HepG2 (cell line): ENCODE data around the gene NPHP3. TPM values are rescaled to one million over a fixed set of nuclear protein-coding genes. Genes with fewer than 3 reads are reported as not detected.

Experiments
- ATAC-seq: fragments of 200-7000 bp; cut with Tn5 transposase; 3 replicates; pipeline ENCODE4 v1.9.1; 2020; ENCODE audit warnings: mild to moderate bottlenecking, moderate library complexity
- BruUV-seq: library from RNA; stranded (reverse); fragments of 400-500 nt; replicated peaks from 2 replicates; lab custom pipeline; 2021; lab: Mats Ljungman, UMichigan
- CTCF ChIA-PET: fragments of 300-600 bp; formaldehyde crosslinking; extraction: SDS; loops from one replicate; lab custom pipeline; 2021; ENCODE audit warnings: low total read pairs, inconsistent platforms, low intra/inter-chr PET ratio; lab: Yijun Ruan, JAX
- POLR2A ChIA-PET: fragments of 350-600 bp; sonication (Branson Sonifier 250); formaldehyde crosslinking; loops from one replicate; lab custom pipeline; 2020; ENCODE audit warnings: antibody characterized with exemption, inconsistent platforms; lab: Yijun Ruan, JAX
- DNase-seq: peaks from one replicate; pipeline ENCODE4 v3.0.0-alpha.2; 2015; ENCODE audit warnings: low spot score
- FAIRE-seq: peaks from 3 replicates; lab custom pipeline; 2011; peaks lifted over from hg19 to GRCh38; lab: Jason Lieb, UNC
- H2AFZ ChIP-seq: one replicate; pipeline ENCODE4 v1.6.1; 2011; ENCODE audit warnings: low read length, inconsistent platforms
- H3K27ac ChIP-seq: fragments of 300-600 bp; 3 replicates; pipeline ENCODE4 v1.8.0; 2011; ENCODE audit warnings: mixed run types, mild to moderate bottlenecking, mixed read lengths, low read length, inconsistent platforms; ENCODE audit not compliant: insufficient read depth; ENCODE audit errors: extremely low read length
- H3K27me3 ChIP-seq, 2 experiments: fragments of 200-600 bp in 1 of 2; 2 replicates in 1 of 2; 3 replicates in 1 of 2; pipeline versions ENCODE4 v1.6.0 to v1.8.0; 2011; ENCODE audit warnings: low read length in 2 of 2, mild to moderate bottlenecking in 2 of 2, moderate library complexity in 2 of 2, inconsistent platforms in 1 of 2; ENCODE audit not compliant: insufficient read depth in 2 of 2, control insufficient read depth in 1 of 2
- H3K36me3 ChIP-seq, 2 experiments: fragments of 200-600 bp in 1 of 2; replicated peaks in 1 of 2; 2 replicates in 1 of 2; 3 replicates in 1 of 2; pipeline versions ENCODE4 v1.5.1 to v1.8.0; 2011; ENCODE audit warnings: low read length in 2 of 2, inconsistent platforms in 1 of 2; ENCODE audit not compliant: insufficient read depth in 2 of 2, control insufficient read depth in 1 of 2
- H3K4me1 ChIP-seq: 2 replicates; pipeline ENCODE4 v1.5.1; 2012; ENCODE audit warnings: low read length, inconsistent platforms; ENCODE audit not compliant: insufficient read depth
- H3K4me2 ChIP-seq: 2 replicates; pipeline ENCODE4 v1.6.0; 2011; ENCODE audit warnings: low read depth, low read length, inconsistent platforms
- H3K4me3 ChIP-seq, 3 experiments: fragments of 200-600 bp in 1 of 3; sonication (generic), shearing (Covaris generic) in 1 of 3; replicated peaks in 1 of 3; 2 replicates each; pipeline ENCODE4 v1.5.1; 2011 to 2016; ENCODE audit warnings: low read length in 3 of 3, inconsistent platforms in 2 of 3, low read depth in 2 of 3, mild to moderate bottlenecking in 2 of 3, control low read depth in 1 of 3, mixed read lengths in 1 of 3; ENCODE audit not compliant: insufficient read depth in 1 of 3
- H3K79me2 ChIP-seq: one replicate; pipeline ENCODE4 v1.6.1; 2011; ENCODE audit warnings: low read length, inconsistent platforms; ENCODE audit not compliant: insufficient read depth
- H3K9ac ChIP-seq: 2 replicates; pipeline ENCODE4 v1.6.0; 2011; ENCODE audit warnings: mild to moderate bottlenecking, low read depth, low read length, inconsistent platforms; ENCODE audit not compliant: insufficient read depth
- H3K9me3 ChIP-seq: 2 replicates; pipeline ENCODE4 v1.5.1; 2012; ENCODE audit warnings: mild to moderate bottlenecking, low read length
- H4K20me1 ChIP-seq: 2 replicates; pipeline ENCODE4 v1.6.0; 2011; ENCODE audit warnings: inconsistent platforms, mild to moderate bottlenecking, low read length, moderate library complexity; ENCODE audit not compliant: insufficient read depth
- CENPX ChIP-seq: sonication (generic); formaldehyde crosslinking; IDR thresholded peaks from 2 replicates; pipeline ENCODE4 v1.9.0; 2021; ENCODE audit warnings: mild to moderate bottlenecking, missing genetic modification reagents, moderate library complexity
- DR1 ChIP-seq: sonication (generic); formaldehyde crosslinking; IDR thresholded peaks from 2 replicates; pipeline ENCODE4 v1.8.0; 2021; ENCODE audit warnings: mild to moderate bottlenecking, missing genetic modification reagents, inconsistent platforms
- EEA1 ChIP-seq: sonication (generic); formaldehyde crosslinking; IDR thresholded peaks from 2 replicates; pipeline ENCODE4 v1.5.1; 2020; ENCODE audit warnings: mild to moderate bottlenecking, missing genetic modification reagents, borderline replicate concordance
- FOSL1 ChIP-seq: sonication (generic); formaldehyde crosslinking; IDR thresholded peaks from 2 replicates; pipeline ENCODE4 v1.9.0; 2021; ENCODE audit warnings: missing genetic modification reagents, borderline replicate concordance
- FOSL2 ChIP-seq: sonication (generic); formaldehyde crosslinking; IDR thresholded peaks from 2 replicates; pipeline ENCODE4 v1.4.0; 2020; ENCODE audit warnings: missing genetic modification reagents
- IRX3 ChIP-seq: sonication (generic); formaldehyde crosslinking; IDR thresholded peaks from 2 replicates; pipeline ENCODE4 v1.8.1; 2023; ENCODE audit warnings: mild to moderate bottlenecking, low read depth, missing genetic modification reagents, borderline replicate concordance
- KMT2B ChIP-seq: IDR thresholded peaks from 2 replicates; pipeline ENCODE4 v1.6.1; 2016; ENCODE audit warnings: missing genetic modification reagents, missing compliant biosample characterization
- PCBP2 ChIP-seq: fragments of 200-400 bp; formaldehyde crosslinking; optimal IDR thresholded peaks from 2 replicates; pipeline ENCODE3; 2018; ENCODE audit warnings: low read length, low read depth; ENCODE audit not compliant: poor library complexity, severe bottlenecking
- SMAD1 ChIP-seq: sonication (generic); formaldehyde crosslinking; IDR thresholded peaks from 2 replicates; pipeline ENCODE4 v1.4.0; 2020; ENCODE audit warnings: missing genetic modification reagents, low read depth, mild to moderate bottlenecking, borderline replicate concordance
- TCF12 ChIP-seq, 2 experiments: fragments of 450-650 bp in 1 of 2; sonication (generic) in 1 of 2; formaldehyde crosslinking in 1 of 2; IDR thresholded peaks; 2 replicates each; pipeline versions ENCODE4 v1.6.1 to v1.8.0; 2017 to 2022; ENCODE audit warnings: antibody characterized with exemption in 1 of 2, mild to moderate bottlenecking in 1 of 2, missing genetic modification reagents in 1 of 2, moderate library complexity in 1 of 2
- ZNF235 ChIP-seq: sonication (generic); formaldehyde crosslinking; IDR thresholded peaks from 2 replicates; pipeline ENCODE4 v1.8.1; 2023; ENCODE audit warnings: mild to moderate bottlenecking, missing genetic modification reagents, borderline replicate concordance
- ZNF331 ChIP-seq: sonication (generic); formaldehyde crosslinking; IDR thresholded peaks from 2 replicates; pipeline ENCODE4 v1.4.0; 2020; ENCODE audit warnings: missing genetic modification reagents
- ZNF33A ChIP-seq: sonication (generic); formaldehyde crosslinking; IDR thresholded peaks from 2 replicates; pipeline ENCODE4 v1.5.1; 2020; ENCODE audit warnings: missing genetic modification reagents, mild to moderate bottlenecking, moderate library complexity, borderline replicate concordance
- ZNF616 ChIP-seq: sonication (generic); formaldehyde crosslinking; IDR thresholded peaks from 2 replicates; pipeline ENCODE4 v1.5.0; 2020; ENCODE audit warnings: low read depth, mild to moderate bottlenecking, missing genetic modification reagents
- WGBS: methylation state at CpG from one replicate; pipeline ENCODE4 v1.1.6; 2017; ENCODE audit warnings: low lambda C conversion rate; 5-methylcytosine and 5-hydroxymethylcytosine counted together
- in situ Hi-C: cut with HindIII; loops from 2 replicates; pipeline ENCODE4 v1.10.0; 2017; ENCODE audit warnings: low pct_unique_long_range_greater_than_20kb; ENCODE audit not compliant: extremely low pct_ligation_motif_present
- intact Hi-C: fragments of 100-400 bp; cut with micrococcal nuclease; formaldehyde crosslinking; loops from one replicate; pipeline ENCODE4 v1.10.0; 2022; ENCODE audit not compliant: unreplicated experiment
- polyA plus RNA-seq, 8 experiments: library from polyadenylated mRNA; depleted of rRNA in 3 of 8; stranded (reverse) in 7 of 8; unstranded in 1 of 8; fragments of >200 nt; fragmentation: Illumina TruSeq in 4 of 8; extraction: Trizol in 4 of 8; gene quantifications; 2 replicates each; pipeline versions ENCODE4 v1.2.1 to v1.2.3, GENCODE V29; 2011 to 2016; ENCODE audit warnings: low read depth in 4 of 8, missing spikeins in 1 of 8, mixed read lengths in 1 of 8; ENCODE audit not compliant: insufficient read depth in 1 of 8
- total RNA-seq, 5 experiments: library from RNA; depleted of rRNA; stranded (reverse); fragments of >200 nt; fragmentation: Illumina TruSeq; extraction: Trizol; gene quantifications; 2 replicates each; pipeline ENCODE4 v1.2.3, GENCODE V29; 2016; ENCODE audit warnings: low read depth in 1 of 5
- TF ChIP-seq, protein P1 (sequence below): sonication (generic); formaldehyde crosslinking; IDR thresholded peaks from 2 replicates; pipeline ENCODE4 v1.4.0; 2020; ENCODE audit warnings: missing genetic modification reagents, borderline replicate concordance

NPHP3 gene
- total and polyA plus RNA-seq, 2 of the 13 experiments (the other 11 are each of a cell fraction or from before 2014, with no cell fraction given), result 11.0 to 20.2 TPM

DNA sequence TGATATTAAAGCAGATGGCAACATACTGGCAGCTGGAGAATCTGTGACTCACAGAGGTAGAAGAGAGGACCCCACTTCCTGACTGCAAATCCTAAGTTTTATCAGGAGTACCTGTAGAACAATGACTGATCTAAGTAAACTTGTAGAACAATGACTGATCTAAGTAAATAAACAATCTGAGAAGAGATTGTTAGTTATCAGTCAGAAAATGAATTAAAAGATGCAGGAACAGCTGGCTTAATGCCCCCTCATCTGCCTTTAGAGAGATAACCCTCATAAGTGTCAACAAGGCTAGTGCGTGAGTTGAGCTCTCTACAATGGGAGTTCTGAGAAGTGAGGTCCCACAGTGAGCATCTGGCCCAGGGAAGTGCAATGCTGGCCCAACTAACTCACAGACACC is 77.2 kb downstream of the NPHP3 start:
- H4K20me1 ChIP-seq, result no peaks in the 10 kb centered on the region; the same call in 1 of the 2 replicates
- no peak overlapping the region for H2AFZ ChIP-seq
- no peaks in the 10 kb centered on the region for H3K27me3 ChIP-seq
- no peak overlapping the region for H3K4me2 ChIP-seq
- in situ Hi-C loops, result no loop called here
- H3K4me1 ChIP-seq, result peaks cover 6% of the 10 kb centered on the region; the same call in 1 of the 2 replicates
- no TSS peak for BruUV-seq
- POLR2A ChIA-PET, result no interaction called here
- 100% methylated on average over 1 of the region's 1 CpG for WGBS
- DNase-seq (no peak), FAIRE-seq (no peak), ATAC-seq (no peak)
- intact Hi-C loops, result no loop called here
- CTCF ChIA-PET, result no interaction called here
- no peak overlapping the region for H3K4me3 ChIP-seq
- no peaks in the 10 kb centered on the region for H3K9me3 ChIP-seq
- 0 out of 5 replicates have a peak, but pooled peaks cover 0 to 5% of the 10 kb centered on the region in 2 experiments for H3K36me3 ChIP-seq
- no peaks in the 10 kb centered on the region for H3K79me2 ChIP-seq
- H3K27ac ChIP-seq, result no peak overlapping the region
- TF ChIP-seq DR1 (CRISPR knock-in tag) (no peak), ZNF331 (CRISPR knock-in tag) (no peak), EEA1 (CRISPR knock-in tag) (no peak), ZNF616 (no peak)
- TF ChIP-seq, all 625 proteins: peak for 0
- H3K9ac ChIP-seq, result no peak overlapping the region

DNA sequence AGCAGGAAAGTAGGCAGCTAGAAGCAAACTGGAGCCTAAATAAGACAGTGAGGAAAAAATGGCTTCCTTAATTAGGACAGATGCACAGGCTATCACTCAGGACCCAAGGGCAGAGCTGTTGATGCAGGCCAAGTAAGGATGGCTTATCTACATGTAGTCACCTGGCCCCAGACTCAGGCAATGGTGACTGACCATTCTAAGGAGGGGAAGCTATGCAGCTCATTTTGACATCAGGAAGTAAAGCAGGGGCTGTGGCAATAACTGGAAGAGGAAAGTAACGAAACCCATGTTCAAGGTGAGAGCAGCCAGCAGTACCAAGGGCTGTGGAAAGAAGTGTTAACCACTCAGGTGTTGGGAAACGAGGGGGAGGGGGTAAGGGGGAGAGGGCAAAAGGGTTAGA is 78.8 kb downstream of the NPHP3 start:
- Histone ChIP-seq H3K27ac (no peak overlapping the region), H3K79me2 (no peaks in the 10 kb centered on the region), H3K9ac (no peak overlapping the region), H3K36me3 (peaks cover 2 to 14% of the 10 kb centered on the region in 2 experiments; a peak in 2 of 5 replicates), H3K4me2 (no peak overlapping the region), H3K4me1 (no peaks in the 10 kb centered on the region), H2AFZ (no peak overlapping the region), H3K27me3 (no peaks in the 10 kb centered on the region), H3K4me3 (no peak overlapping the region), H4K20me1 (no peaks in the 10 kb centered on the region; the same call in 1 of the 2 replicates), H3K9me3 (no peaks in the 10 kb centered on the region)
- no peak for DNase-seq
- in situ Hi-C loops (no loop called here), intact Hi-C loops (no loop called here)
- ChIA-PET CTCF (interaction anchor here (2.8 kb wide), 1 partner anchor 107 kb away, joined by 33 read pairs; no protein-coding TSS in a partner anchor), POLR2A (interaction anchor here (1.6 to 2.1 kb wide), 2 partner anchors 15 to 16 kb away, joined by 5 to 8 read pairs; partner anchors contain the start of gene ACAD11)
- BruUV-seq, result no TSS peak
- WGBS, result 86% methylated on average over 2 of the region's 2 CpGs
- no peak for FAIRE-seq
- ATAC-seq, result no peak
- TF ChIP-seq ZNF235 (CRISPR knock-in tag) (no peak), SMAD1 (no peak), ZNF33A (CRISPR knock-in tag) (no peak), TCF12 (IDR thresholded peaks at IDR 0.05) (no peak), TCF12 (CRISPR knock-in tag; IDR thresholded peaks at IDR 0.05) (no peak), CENPX (CRISPR knock-in tag) (no peak), IRX3 (CRISPR knock-in tag) (no peak), FOSL1 (CRISPR knock-in tag) (no peak), KMT2B (CRISPR knock-in tag) (no peak), PCBP2 (no peak), FOSL2 (CRISPR knock-in tag) (no peak)
- TF ChIP-seq, protein P1, sequence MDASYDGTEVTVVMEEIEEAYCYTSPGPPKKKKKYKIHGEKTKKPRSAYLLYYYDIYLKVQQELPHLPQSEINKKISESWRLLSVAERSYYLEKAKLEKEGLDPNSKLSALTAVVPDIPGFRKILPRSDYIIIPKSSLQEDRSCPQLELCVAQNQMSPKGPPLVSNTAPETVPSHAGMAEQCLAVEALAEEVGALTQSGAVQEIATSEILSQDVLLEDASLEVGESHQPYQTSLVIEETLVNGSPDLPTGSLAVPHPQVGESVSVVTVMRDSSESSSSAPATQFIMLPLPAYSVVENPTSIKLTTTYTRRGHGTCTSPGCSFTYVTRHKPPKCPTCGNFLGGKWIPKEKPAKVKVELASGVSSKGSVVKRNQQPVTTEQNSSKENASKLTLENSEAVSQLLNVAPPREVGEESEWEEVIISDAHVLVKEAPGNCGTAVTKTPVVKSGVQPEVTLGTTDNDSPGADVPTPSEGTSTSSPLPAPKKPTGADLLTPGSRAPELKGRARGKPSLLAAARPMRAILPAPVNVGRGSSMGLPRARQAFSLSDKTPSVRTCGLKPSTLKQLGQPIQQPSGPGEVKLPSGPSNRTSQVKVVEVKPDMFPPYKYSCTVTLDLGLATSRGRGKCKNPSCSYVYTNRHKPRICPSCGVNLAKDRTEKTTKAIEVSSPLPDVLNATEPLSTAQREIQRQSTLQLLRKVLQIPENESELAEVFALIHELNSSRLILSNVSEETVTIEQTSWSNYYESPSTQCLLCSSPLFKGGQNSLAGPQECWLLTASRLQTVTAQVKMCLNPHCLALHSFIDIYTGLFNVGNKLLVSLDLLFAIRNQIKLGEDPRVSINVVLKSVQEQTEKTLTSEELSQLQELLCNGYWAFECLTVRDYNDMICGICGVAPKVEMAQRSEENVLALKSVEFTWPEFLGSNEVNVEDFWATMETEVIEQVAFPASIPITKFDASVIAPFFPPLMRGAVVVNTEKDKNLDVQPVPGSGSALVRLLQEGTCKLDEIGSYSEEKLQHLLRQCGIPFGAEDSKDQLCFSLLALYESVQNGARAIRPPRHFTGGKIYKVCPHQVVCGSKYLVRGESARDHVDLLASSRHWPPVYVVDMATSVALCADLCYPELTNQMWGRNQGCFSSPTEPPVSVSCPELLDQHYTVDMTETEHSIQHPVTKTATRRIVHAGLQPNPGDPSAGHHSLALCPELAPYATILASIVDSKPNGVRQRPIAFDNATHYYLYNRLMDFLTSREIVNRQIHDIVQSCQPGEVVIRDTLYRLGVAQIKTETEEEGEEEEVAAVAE (CRISPR knock-in tag), result no peak
